ENCODE results near the gene GAPDHS. TPM values are rescaled to one million over a fixed set of nuclear protein-coding genes. Genes with fewer than 3 reads are reported as not detected.

Gene GAPDHS
- total and polyA plus RNA-seq, 2 of the 13 experiments (the other 11 are each of a cell fraction or from before 2014, with no cell fraction given), result not detected

- no peak for TF ChIP-seq PRDM4 (CRISPR knock-in tag; IDR thresholded peaks at IDR 0.05; ENCODE audit: borderline replicate concordance)
- TF ChIP-seq TP53 (CRISPR knock-in tag; conservative IDR thresholded peaks at IDR 0.05), result no peak
Measured at GRCh38 chr19:35582760-35583159, 49.5 kb downstream of the GAPDHS start (continued).

GRCh38 chr19:35585848-35586247 is 52.6 kb downstream of the GAPDHS start, which contains the start of gene PMIS2:
Gene PMIS2 (plus strand): TSS chr19:35586173. CDS start chr19:35586260, 87 bp downstream.
- DNase-seq (ENCODE audit: low spot score), result no peak
- no peak within 1 kb of the TSS for H3K4me2 ChIP-seq (ENCODE audit: low read depth, low read length)
- H3K9me3 ChIP-seq (ENCODE audit: low read length), result no peaks in the 10 kb centered on the region
- no peaks in the 10 kb centered on the region for H3K36me3 ChIP-seq (replicated peaks in 1 of 2; ENCODE audit: control insufficient read depth in 1 of 2, insufficient read depth in 2 of 2, low read length in 2 of 2)
- POLR2A ChIA-PET, result no interaction called here
- H3K27ac ChIP-seq (ENCODE audit: extremely low read length, insufficient read depth, low read length), result no peak within 1 kb of the TSS
- in situ Hi-C loops (cut with HindIII; ENCODE audit: extremely low pct_ligation_motif_present, low pct_unique_long_range_greater_than_20kb) (no loop called here), intact Hi-C loops (cut with micrococcal nuclease; ENCODE audit: unreplicated experiment) (no loop called here)
- no peak within 1 kb of the TSS for H2AFZ ChIP-seq (ENCODE audit: low read length)
- 72% methylated on average over 6 of the region's 16 CpGs for WGBS (ENCODE audit: low lambda C conversion rate)
- H3K4me1 ChIP-seq (ENCODE audit: insufficient read depth, low read length), result no peaks in the 10 kb centered on the region
- TF ChIP-seq NFYC (CRISPR knock-in tag; IDR thresholded peaks at IDR 0.05) (peak; percentile 31; the same call in 1 of the 2 replicates), NFYB (CRISPR knock-in tag; IDR thresholded peaks at IDR 0.05) (peak; percentile 31; the same call in 1 of the 2 replicates), JDP2 (CRISPR knock-in tag; IDR thresholded peaks at IDR 0.05; ENCODE audit: borderline replicate concordance) (no peak)
- no TSS peak for BruUV-seq (replicated peaks)
- H3K27me3 ChIP-seq (ENCODE audit: control insufficient read depth in 1 of 2, insufficient read depth in 2 of 2, low read length in 2 of 2), result peaks cover 1 to 9% of the 10 kb centered on the region in 2 experiments; a peak in 4 of 5 replicates
- no peak within 1 kb of the TSS for H3K9ac ChIP-seq (ENCODE audit: insufficient read depth, low read depth, low read length)
- FAIRE-seq, result no peak
- ATAC-seq, result no peak; the same call in 1 of the 3 replicates
- no peaks in the 10 kb centered on the region for H4K20me1 ChIP-seq (ENCODE audit: insufficient read depth, low read length)
- no peaks in the 10 kb centered on the region for H3K79me2 ChIP-seq (ENCODE audit: insufficient read depth, low read length)
- CTCF ChIA-PET (ENCODE audit: low intra/inter-chr PET ratio, low total read pairs), result no interaction called here
- no peak within 1 kb of the TSS for H3K4me3 ChIP-seq (replicated peaks in 1 of 3; ENCODE audit: insufficient read depth in 1 of 3, low read depth in 2 of 3, low read length in 3 of 3)
